Testis (tissue), 2 donors: Measurements from ENCODE around the gene TOX2.

Source experiments
- POLR2A ChIP-seq: fragments of 450-650 bp; IDR thresholded peaks from one replicate; pipeline ENCODE4 v1.6.1; 2017; ENCODE audit warnings: antibody characterized with exemption, mild to moderate bottlenecking, moderate library complexity
- TF ChIP-seq, protein P1 (sequence below), 3 experiments: fragments of 450-650 bp in 2 of 3; fragments of 200-600 bp in 1 of 3; sonication (generic) in 1 of 3; IDR thresholded peaks; one replicate each; pipeline ENCODE4 v1.5.1; 2016 to 2019; ENCODE audit warnings: antibody characterized with exemption in 3 of 3, mild to moderate bottlenecking in 2 of 3, moderate library complexity in 1 of 3

- TF ChIP-seq POLR2A = no peak
- TF ChIP-seq, protein P1, sequence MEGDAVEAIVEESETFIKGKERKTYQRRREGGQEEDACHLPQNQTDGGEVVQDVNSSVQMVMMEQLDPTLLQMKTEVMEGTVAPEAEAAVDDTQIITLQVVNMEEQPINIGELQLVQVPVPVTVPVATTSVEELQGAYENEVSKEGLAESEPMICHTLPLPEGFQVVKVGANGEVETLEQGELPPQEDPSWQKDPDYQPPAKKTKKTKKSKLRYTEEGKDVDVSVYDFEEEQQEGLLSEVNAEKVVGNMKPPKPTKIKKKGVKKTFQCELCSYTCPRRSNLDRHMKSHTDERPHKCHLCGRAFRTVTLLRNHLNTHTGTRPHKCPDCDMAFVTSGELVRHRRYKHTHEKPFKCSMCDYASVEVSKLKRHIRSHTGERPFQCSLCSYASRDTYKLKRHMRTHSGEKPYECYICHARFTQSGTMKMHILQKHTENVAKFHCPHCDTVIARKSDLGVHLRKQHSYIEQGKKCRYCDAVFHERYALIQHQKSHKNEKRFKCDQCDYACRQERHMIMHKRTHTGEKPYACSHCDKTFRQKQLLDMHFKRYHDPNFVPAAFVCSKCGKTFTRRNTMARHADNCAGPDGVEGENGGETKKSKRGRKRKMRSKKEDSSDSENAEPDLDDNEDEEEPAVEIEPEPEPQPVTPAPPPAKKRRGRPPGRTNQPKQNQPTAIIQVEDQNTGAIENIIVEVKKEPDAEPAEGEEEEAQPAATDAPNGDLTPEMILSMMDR (IDR thresholded peaks at IDR 0.05) = no peak
Measured at GRCh38 chr20:44020406-44021148, 105.9 kb downstream of the TOX2 start.
